ENCODE results near the gene KIF16B.
"Not testable (repeated sequence)": the region's sequence is repeated elsewhere in the genome, so short reads cannot be mapped to it uniquely, and the experiment has no call there.

Gene KIF16B

GRCh38 chr20:16261733-16262273 lies 311.4 kb downstream of the KIF16B start:
- no peak for TF ChIP-seq CTCF (IDR thresholded peaks at IDR 0.05; ENCODE audit: insufficient read depth, low read length, poor library complexity, severe bottlenecking)
- Histone ChIP-seq H3K27me3 (replicated peaks; ENCODE audit: control insufficient read depth, insufficient read depth, low read length) (no peaks in the 10 kb centered on the region; the same call in 1 of the 2 replicates), H3K4me3 (replicated peaks; ENCODE audit: low read depth, low read length) (no peak overlapping the region)

GRCh38 chr20:16260911-16261310 lies 312.3 kb downstream of the KIF16B start:
- DNase-seq (ENCODE audit: extremely low read depth, insufficient read length), result no peak
- Histone ChIP-seq H3K36me3 (ENCODE audit: control insufficient read depth, insufficient read depth, low read length) (no peaks in the 10 kb centered on the region), H3K27me3 (replicated peaks; ENCODE audit: control insufficient read depth, insufficient read depth, low read length) (no peaks in the 10 kb centered on the region; the same call in 1 of the 2 replicates), H3K4me3 (replicated peaks; ENCODE audit: low read depth, low read length) (no peak overlapping the region)
- TF ChIP-seq CTCF (IDR thresholded peaks at IDR 0.05; ENCODE audit: insufficient read depth, low read length, poor library complexity, severe bottlenecking), result no peak

More at GRCh38 chr20:16261733-16262273, 311.4 kb downstream of the KIF16B start:
- H3K36me3 ChIP-seq (ENCODE audit: control insufficient read depth, insufficient read depth, low read length), result no peaks in the 10 kb centered on the region
- DNase-seq (ENCODE audit: extremely low read depth, insufficient read length), result no peak

- not testable (repeated sequence) for H3K36me3 ChIP-seq (ENCODE audit: control insufficient read depth, insufficient read depth, low read length); DNase-seq (ENCODE audit: extremely low read depth, insufficient read length); H3K4me3 ChIP-seq (replicated peaks; ENCODE audit: low read depth, low read length); H3K27me3 ChIP-seq (replicated peaks; ENCODE audit: control insufficient read depth, insufficient read depth, low read length)
Measured at GRCh38 chr20:16260133-16260532, 313.1 kb downstream of the KIF16B start.

GRCh38 chr20:16258766-16259165 lies 314.5 kb downstream of the KIF16B start:
- no peaks in the 10 kb centered on the region; the same call in 1 of the 2 replicates for H3K27me3 ChIP-seq (replicated peaks; ENCODE audit: control insufficient read depth, insufficient read depth, low read length)
- TF ChIP-seq CTCF (IDR thresholded peaks at IDR 0.05; ENCODE audit: insufficient read depth, low read length, poor library complexity, severe bottlenecking), result no peak
- H3K4me3 ChIP-seq (replicated peaks; ENCODE audit: low read depth, low read length), result no peak overlapping the region
- DNase-seq (ENCODE audit: extremely low read depth, insufficient read length), result no peak
- no peaks in the 10 kb centered on the region for H3K36me3 ChIP-seq (ENCODE audit: control insufficient read depth, insufficient read depth, low read length)

- no peaks in the 10 kb centered on the region for H3K36me3 ChIP-seq (ENCODE audit: control insufficient read depth, insufficient read depth, low read length)
- no peak for TF ChIP-seq CTCF (IDR thresholded peaks at IDR 0.05; ENCODE audit: insufficient read depth, low read length, poor library complexity, severe bottlenecking)
- H3K27me3 ChIP-seq (replicated peaks; ENCODE audit: control insufficient read depth, insufficient read depth, low read length), result no peaks in the 10 kb centered on the region
- H3K4me3 ChIP-seq (replicated peaks; ENCODE audit: low read depth, low read length), result no peak overlapping the region
- no peak for DNase-seq (ENCODE audit: extremely low read depth, insufficient read length)
Measured at GRCh38 chr20:16257813-16258430, 315.3 kb downstream of the KIF16B start.

- Histone ChIP-seq H3K27me3 (replicated peaks; ENCODE audit: control insufficient read depth, insufficient read depth, low read length) (no peaks in the 10 kb centered on the region), H3K36me3 (ENCODE audit: control insufficient read depth, insufficient read depth, low read length) (no peaks in the 10 kb centered on the region), H3K4me3 (replicated peaks; ENCODE audit: low read depth, low read length) (no peak overlapping the region)
- DNase-seq (ENCODE audit: extremely low read depth, insufficient read length), result no peak
- no peak for TF ChIP-seq CTCF (IDR thresholded peaks at IDR 0.05; ENCODE audit: insufficient read depth, low read length, poor library complexity, severe bottlenecking)
Measured at GRCh38 chr20:16257021-16257420, 316.2 kb downstream of the KIF16B start.
